Caco-2 (cell line): Measurements from ENCODE around the gene SNX20. TPM values are rescaled to one million over a fixed set of nuclear protein-coding genes. Genes with fewer than 3 reads are reported as not detected.

Experiments
- BruUV-seq: library from RNA; stranded (reverse); fragments of 400-500 nt; replicated peaks from 2 replicates; lab custom pipeline; 2021; lab: Mats Ljungman, UMichigan
- CTCF ChIA-PET: fragments of 300-600 bp; sonication (Branson Sonifier 250); formaldehyde crosslinking; loops from one replicate; lab custom pipeline; 2022; ENCODE audit warnings: antibody characterized with exemption; lab: Charles Lee
- POLR2A ChIA-PET: fragments of 300-600 bp; sonication (Branson Sonifier 250); formaldehyde crosslinking; loops from one replicate; lab custom pipeline; 2022; ENCODE audit warnings: antibody characterized with exemption; lab: Charles Lee
- DNase-seq, 2 experiments: peaks; one replicate each; pipeline versions ENCODE4 v3.0.0 to v3.0.0-alpha.2; 2020 to 2022
- H3K27me3 ChIP-seq: replicated peaks from 2 replicates; pipeline ENCODE4 v1.6.0; 2011; ENCODE audit warnings: low read length; ENCODE audit not compliant: control insufficient read depth, insufficient read depth
- H3K36me3 ChIP-seq: 2 replicates; pipeline ENCODE4 v1.5.1; 2011; ENCODE audit warnings: low read length; ENCODE audit not compliant: control insufficient read depth, insufficient read depth
- H3K4me1 ChIP-seq: fragments of 250-450 bp; sonication (Bioruptor Pico); 2 replicates; pipeline ENCODE4 v1.5.1; 2020; ENCODE audit warnings: mild to moderate bottlenecking
- H3K4me3 ChIP-seq: 2 replicates; pipeline ENCODE4 v1.5.1; 2011; ENCODE audit warnings: low read depth, mild to moderate bottlenecking, control low read depth, low read length
- H3K9me3 ChIP-seq: fragments of 250-450 bp; sonication (Bioruptor Pico); 2 replicates; pipeline ENCODE4 v1.5.1; 2020; ENCODE audit warnings: mild to moderate bottlenecking, moderate library complexity
- H3K27ac Mint-ChIP-seq: one replicate; pipeline ENCODE4 v1.8.0; 2022; ENCODE audit warnings: mixed read lengths; ENCODE audit not compliant: unreplicated experiment
- H3K27me3 Mint-ChIP-seq: one replicate; pipeline ENCODE4 v1.8.0; 2022; ENCODE audit warnings: mixed read lengths; ENCODE audit not compliant: insufficient read depth, unreplicated experiment
- H3K36me3 Mint-ChIP-seq: one replicate; pipeline ENCODE4 v1.8.0; 2022; ENCODE audit warnings: mild to moderate bottlenecking, mixed read lengths; ENCODE audit not compliant: insufficient read depth, unreplicated experiment
- H3K4me1 Mint-ChIP-seq: one replicate; pipeline ENCODE4 v1.8.0; 2022; ENCODE audit warnings: low read depth, mixed read lengths; ENCODE audit not compliant: unreplicated experiment
- H3K4me3 Mint-ChIP-seq: one replicate; pipeline ENCODE4 v1.8.0; 2022; ENCODE audit warnings: mild to moderate bottlenecking, moderate library complexity, mixed read lengths; ENCODE audit not compliant: unreplicated experiment
- H3K9me3 Mint-ChIP-seq: one replicate; pipeline ENCODE4 v1.8.0; 2022; ENCODE audit warnings: mixed read lengths; ENCODE audit not compliant: unreplicated experiment
- CTCF ChIP-seq, 2 experiments: fragments of 200-600 bp in 1 of 2; IDR thresholded peaks; 1 replicate in 1 of 2; 2 replicates in 1 of 2; pipeline versions ENCODE4 v1.5.1 to v1.8.0; 2011 to 2022; ENCODE audit warnings: antibody characterized with exemption in 1 of 2, control low read depth in 1 of 2, inconsistent platforms in 1 of 2, low read depth in 1 of 2, low read length in 1 of 2, mild to moderate bottlenecking in 1 of 2, moderate library complexity in 1 of 2; ENCODE audit not compliant: insufficient read depth in 1 of 2, severe bottlenecking in 1 of 2, unreplicated experiment in 1 of 2
- intact Hi-C: fragments of 100-400 bp; cut with micrococcal nuclease; formaldehyde crosslinking; loops from one replicate; pipeline ENCODE4 v1.10.0; 2022; ENCODE audit not compliant: unreplicated experiment
- total RNA-seq: library from RNA; stranded (reverse); gene quantifications from 2 replicates; pipeline ENCODE4 v1.2.3, GENCODE V29; 2022

Gene SNX20
- total RNA-seq, 1 experiment from 2014 or later, result not detected

GRCh38 chr16:50622029-50622428, 59.1 kb downstream of the SNX20 start:
- BruUV-seq, result no TSS peak
- intact Hi-C loops, result no loop called here
- Mint-ChIP-seq H3K27me3 (no peaks in the 10 kb centered on the region), H3K4me3 (no peak overlapping the region), H3K4me1 (no peaks in the 10 kb centered on the region), H3K27ac (no peak overlapping the region), H3K9me3 (no peaks in the 10 kb centered on the region), H3K36me3 (peaks cover 17% of the 10 kb centered on the region)
- Histone ChIP-seq H3K4me1 (no peaks in the 10 kb centered on the region), H3K4me3 (no peak overlapping the region), H3K9me3 (no peaks in the 10 kb centered on the region), H3K27me3 (no peaks in the 10 kb centered on the region), H3K36me3 (0 out of 2 replicates have a peak, but pooled peaks cover 2% of the 10 kb centered on the region)
- no peak for TF ChIP-seq CTCF (IDR thresholded peaks at IDR 0.05; ENCODE audit: insufficient read depth in 1 of 2, low read depth in 1 of 2, low read length in 1 of 2, severe bottlenecking in 1 of 2, unreplicated experiment in 1 of 2)
- CTCF ChIA-PET, result no interaction called here
- POLR2A ChIA-PET, result no interaction called here
- no peak for DNase-seq

Other genes starting within 250 kb of the SNX20 start
- 37.9 and 54.9 TPM in 2 replicates for gene NKD1, start 132.9 kb downstream of the SNX20 start, total RNA-seq
- gene NOD2, start 12.3 kb upstream of the SNX20 start, total RNA-seq, result 0.23 and 0.51 TPM in 2 replicates
- 9.8 and 13.1 TPM in 2 replicates for gene CYLD, start 60.8 kb upstream of the SNX20 start, total RNA-seq